Measurements from ENCODE around the gene FAM13B. TPM values are rescaled to one million over a fixed set of nuclear protein-coding genes. Genes with fewer than 3 reads are reported as not detected.

FAM13B gene
- 15.5 and 17.2 TPM in 2 replicates for total RNA-seq

GRCh38 chr5:138032572-138033385 lies at the start of gene FAM13B:
Gene FAM13B, minus strand, starts transcription at chr5:138033079. Its CDS starts 13,968 bp downstream, at chr5:138019111.

GRCh38 chr5:137888863-137889759 lies 143.8 kb downstream of the FAM13B start, which contains the start of gene PKD2L2:
Gene PKD2L2, plus strand, starts transcription at chr5:137889457. Its CDS starts 35 bp downstream, at chr5:137889492.

Other genes with a start within 250 kb of the FAM13B start
- gene MYOT, start 165.2 kb downstream of the FAM13B start, total RNA-seq: not detected in 2 replicates
- gene PKD2L2, start 143.6 kb downstream of the FAM13B start, total RNA-seq: not detected in 2 replicates
- not detected in 2 replicates for gene WNT8A, start 51.0 kb upstream of the FAM13B start, total RNA-seq
- 1.7 and 2.6 TPM in 2 replicates for gene NME5, start 106.3 kb upstream of the FAM13B start, total RNA-seq
- gene BRD8, start 145.6 kb upstream of the FAM13B start, total RNA-seq: 21.9 and 27.3 TPM in 2 replicates
- gene KIF20A, start 146.0 kb upstream of the FAM13B start, total RNA-seq: 4.8 and 4.9 TPM in 2 replicates
- 13.9 and 14.7 TPM in 2 replicates for gene CDC23, start 180.2 kb upstream of the FAM13B start, total RNA-seq
- not detected in 2 replicates for gene GFRA3, start 241.5 kb upstream of the FAM13B start, total RNA-seq